Dedifferentiated amniotic fluid mesenchymal stem cell (primary cell): ENCODE measurements around the gene LYRM4.

ENCODE experiments used
- DNase-seq: peaks from one replicate; pipeline ENCODE4 v3.0.0-alpha.2; 2016; ENCODE audit errors: extremely low spot score

The LYRM4 gene

DNA sequence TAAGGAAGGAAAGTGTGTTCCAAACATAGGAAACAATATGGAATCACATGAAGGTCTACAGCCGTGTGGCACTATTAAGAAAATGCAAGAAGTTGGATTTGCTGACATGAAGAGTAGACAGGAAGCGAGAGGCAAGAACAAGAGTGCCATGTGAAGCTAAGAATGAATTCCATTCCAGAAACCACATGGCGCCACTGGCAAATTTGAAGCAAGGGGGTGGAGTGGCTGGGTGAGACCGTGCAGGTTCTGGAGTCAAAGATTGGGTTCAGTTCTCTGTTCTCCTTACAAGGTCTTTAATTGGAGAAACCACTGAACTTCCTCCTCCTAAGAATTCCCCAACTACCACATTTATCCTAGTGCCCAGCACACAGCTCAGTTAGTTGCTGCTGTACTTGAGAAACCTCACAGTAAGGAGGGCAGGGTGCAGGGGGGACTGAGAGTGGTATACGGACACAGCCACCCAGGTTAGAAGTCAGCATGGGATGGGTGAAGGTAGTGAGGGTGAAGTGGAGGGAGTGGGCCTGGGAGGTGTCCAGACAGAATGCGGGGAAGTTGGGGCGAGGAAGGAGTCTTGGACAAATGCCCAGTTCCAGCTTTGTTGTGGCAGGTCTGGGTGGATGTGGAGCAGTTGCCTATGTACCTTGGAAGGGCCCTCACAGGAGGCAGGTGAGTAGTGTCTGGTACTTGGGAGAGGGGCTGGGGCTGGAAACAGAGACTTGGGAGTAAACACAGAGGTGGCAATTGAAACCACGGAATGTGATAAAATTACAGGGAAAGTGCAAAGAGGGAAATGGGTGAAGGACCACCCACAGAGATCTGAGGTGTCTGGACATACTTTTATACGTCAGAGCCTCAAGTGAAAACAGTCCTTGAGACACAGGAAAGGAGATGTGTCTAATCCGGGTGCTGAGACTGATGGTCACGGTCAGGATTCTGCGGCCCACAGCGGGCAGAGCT, 14.3 kb downstream of the LYRM4 start:
- no peak for DNase-seq

DNA sequence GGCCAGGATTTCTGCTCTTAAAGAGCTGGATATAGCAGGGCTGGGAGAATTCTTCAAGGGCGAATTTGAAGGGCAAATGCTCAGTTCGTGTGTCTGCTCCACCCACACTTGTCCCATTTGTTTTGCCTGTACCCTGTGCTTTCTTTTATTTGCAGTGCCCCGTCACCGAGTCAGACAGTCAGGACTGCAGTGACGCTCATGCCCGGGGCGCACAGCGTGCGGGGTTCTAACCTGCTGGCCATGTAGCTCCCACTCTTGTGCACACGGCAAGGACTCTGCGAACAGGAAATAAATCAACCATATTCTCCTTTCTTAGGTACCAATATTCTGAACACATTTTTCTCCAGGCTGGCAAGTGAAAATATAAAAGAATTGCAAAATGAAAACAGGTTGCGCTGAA, 17.7 kb downstream of the LYRM4 start:
- no peak for DNase-seq

DNA sequence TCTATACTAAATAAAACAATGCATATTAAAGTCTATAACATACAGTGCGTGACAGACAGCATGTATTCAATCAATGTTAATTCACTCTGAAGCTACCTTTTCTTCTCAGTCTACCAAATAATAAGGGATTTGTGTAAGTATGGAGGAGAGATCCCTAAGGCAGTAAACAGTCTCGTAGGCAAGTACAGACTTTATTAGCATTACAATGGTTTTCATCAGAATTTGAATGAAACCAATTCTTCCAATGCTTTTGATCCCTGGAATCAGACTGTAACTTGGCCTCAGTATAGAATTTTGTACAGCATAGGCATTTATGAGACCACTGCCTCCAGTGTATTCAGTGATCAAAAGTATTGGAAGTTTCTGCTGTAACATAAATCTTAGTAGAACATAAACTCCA, 19.5 kb downstream of the LYRM4 start:
- DNase-seq: no peak

DNA sequence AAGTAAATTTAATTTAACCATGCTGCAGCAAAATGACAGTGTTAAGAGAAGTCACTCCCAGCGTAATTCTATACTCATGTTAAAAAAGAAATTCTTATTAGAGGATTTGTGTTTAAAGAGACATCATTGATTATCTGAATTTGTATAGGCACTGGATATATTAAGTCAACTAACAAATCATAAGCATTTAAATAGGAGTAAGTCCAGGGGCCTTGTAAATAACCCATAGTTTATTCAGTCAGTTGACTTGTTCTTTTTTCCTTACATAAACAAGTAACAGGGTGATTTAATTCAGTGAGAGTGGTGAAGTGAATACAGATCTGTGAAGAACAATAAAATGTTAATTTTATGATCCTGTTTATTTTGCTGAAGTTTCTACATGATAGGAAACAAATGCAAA, 22.4 kb downstream of the LYRM4 start:
- no peak for DNase-seq

DNA sequence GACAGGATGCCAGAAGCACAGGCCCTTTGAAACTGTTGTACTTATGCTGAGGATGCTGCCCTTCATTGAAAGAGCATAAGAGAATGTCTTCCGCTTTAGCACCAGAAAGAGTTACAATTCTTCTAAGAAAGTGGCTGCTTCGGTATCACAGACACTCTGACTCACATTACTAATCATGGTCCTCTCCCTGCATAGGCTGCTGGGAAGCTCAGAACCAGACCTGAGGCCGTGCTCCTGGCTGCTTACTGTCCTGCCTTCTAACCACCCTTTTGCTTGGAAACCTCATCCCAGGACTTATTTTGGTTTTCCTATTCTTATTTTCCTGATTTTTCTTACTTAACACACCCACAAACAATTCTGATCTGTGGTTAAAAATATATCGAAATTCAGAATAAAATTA, 22.9 kb downstream of the LYRM4 start:
- DNase-seq: no peak

DNA sequence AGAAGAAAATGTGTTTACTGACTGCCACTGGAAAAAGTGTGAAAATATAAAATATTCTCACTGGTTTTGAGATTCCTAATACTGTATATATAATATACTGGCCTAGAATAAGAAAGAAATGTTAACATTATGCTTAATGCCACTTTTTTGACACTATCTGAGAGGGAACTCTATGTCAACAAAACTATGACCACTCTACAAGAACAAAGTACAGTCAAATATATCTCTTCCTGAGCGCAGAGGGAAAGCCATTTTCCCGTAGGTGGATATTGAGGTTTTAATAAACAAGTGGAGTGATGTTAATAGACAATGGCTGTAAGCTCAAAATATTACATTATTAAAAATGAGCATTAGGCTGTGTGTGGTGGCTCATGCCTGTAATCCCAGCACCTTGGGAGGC, 24.9 kb downstream of the LYRM4 start:
- DNase-seq: no peak

DNA sequence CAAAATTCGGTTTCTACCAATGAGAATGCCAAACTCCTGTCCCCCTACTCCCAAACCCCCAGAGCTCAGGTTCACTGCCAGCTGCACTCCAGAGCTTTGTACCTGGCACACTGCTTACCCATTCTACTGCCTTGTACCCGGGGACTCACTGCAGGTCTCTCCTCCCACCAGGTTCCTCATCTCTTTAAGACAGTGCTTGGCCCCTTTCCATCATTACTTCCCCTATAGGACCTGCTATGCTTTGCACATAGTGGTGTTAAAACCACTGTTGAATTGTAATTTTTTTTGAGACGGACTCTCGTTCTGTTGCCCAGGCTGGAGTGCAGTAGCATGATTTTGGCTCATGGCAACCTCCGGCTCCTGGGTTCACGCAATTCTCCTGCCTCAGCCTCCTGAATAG, 25.9 kb downstream of the LYRM4 start:
- no peak for DNase-seq

DNA sequence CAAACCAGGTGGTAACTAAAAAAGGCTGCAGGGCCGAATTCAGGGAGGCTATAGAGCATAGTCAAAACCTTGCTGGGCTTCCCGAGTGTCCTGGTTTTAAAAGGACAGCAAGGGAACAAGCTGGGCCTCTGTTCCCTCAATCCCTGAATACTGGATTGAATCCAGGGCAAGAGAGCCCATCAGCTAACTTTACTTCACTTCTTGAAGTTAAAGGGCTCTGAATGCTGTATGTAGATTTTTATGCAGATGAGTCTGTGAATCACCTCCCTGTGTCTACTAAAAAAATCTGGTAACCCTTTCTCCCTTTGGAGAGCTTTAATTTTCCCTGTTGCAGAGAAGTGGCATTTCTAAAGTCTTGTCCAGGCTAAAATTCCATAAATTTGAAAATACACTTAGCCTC, 29.5 kb downstream of the LYRM4 start:
- no peak for DNase-seq

DNA sequence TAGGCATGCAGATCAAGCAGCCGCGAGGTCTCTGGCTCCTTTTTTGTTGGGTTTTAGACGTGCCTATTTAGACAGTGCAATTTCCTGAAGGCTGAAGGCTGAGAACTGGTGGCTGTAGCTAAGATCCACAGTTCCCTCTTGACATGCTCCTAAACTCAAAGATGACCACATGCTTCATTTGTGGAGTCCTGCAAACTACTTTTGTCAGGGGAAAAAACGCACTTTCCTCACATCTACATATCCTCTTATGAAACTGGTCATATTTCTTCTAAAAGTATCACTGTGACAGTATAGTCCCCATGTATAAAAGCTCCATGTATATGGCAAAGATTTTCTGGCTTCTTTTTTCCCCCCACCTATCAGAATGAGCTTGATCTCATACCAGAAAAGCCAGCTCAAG, 30.7 kb downstream of the LYRM4 start:
- DNase-seq: no peak

DNA sequence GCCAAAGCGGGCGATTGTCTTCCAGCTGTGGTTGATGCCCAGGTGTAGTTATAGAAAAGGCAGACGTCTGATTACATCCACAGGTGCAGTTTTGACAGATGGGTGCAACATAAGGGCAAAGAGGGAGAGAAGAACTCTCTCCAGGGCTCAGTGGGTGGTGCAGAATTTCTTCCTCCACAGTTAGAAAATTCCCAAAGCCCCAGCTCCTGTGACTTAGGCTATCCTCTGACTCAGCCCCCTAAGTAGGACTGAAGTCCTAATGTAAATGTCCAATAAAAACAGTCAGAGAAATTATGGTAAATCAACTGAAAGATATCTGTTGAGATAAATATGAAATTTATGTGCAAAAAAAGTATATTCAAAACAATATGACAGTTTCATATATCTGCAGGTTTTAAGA, 31.4 kb downstream of the LYRM4 start:
- DNase-seq: no peak

DNA sequence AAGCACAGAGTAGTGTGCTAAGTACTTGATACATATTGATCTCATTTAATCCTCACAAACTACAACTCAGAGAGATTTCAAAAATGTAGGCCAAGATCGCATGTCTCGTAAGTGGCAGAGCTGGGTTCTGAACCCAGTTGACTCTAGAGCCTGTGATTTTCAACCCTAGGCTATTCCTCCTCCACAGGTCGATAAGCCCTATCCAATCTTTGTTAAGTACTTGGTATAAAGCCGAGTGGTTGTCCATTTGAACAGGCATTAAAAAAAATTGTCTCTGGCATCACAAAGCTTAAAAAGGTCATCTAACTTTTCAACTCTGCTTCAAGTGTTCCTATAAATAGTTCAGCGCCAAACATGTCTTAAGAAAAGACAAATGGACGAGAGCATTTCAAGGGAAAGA, 37.4 kb downstream of the LYRM4 start:
- no peak for DNase-seq

DNA sequence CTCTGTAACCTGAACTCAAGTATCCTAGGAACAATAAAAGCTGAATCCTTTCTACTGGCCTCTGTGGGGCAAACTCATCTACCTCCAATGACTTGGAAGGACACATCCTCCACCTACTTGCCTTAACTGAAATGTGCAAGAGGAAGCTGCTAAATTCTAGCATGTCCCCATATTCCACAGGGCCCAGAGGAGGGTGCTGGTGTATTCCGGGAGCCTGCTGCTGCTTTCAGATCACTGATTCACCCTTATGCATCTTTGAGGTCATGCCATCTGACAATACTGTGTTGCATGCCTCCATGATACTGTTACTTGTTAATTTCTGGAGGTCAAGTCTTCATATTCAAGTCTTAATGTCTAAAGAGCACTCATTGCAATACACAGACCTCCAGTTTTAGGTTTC, 40.3 kb downstream of the LYRM4 start:
- no peak for DNase-seq

DNA sequence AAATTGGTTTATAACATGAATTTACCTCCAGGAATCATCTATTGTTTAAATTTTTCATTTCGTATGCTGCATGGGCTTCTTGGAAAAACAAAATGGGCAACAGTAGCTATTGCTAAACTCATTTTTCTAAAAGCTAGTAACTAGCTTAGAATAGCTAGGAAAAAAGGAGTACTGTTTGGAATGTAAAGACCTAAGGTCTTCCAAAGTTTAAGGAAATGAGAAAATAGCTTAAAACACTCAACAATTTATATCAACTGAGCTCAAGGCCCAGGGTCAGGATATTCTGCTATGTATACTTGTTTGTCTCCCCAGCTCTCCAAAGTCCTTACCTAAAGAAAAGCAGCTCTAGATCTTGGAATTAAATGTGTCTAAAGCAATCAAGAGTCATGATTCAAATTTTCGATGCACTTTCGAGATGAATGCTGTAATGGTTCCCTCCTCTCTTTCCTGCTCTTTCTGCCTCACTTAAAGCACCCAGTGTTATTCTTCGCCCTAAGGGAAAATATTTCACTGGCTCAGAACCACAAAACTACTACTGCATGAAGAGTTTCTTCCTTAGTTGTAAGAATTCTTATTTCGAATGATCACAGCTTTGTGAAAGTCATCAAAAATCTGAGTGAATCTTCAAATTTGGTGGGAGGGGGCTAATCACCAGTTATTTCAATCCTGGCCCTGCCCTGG, 41.6 kb downstream of the LYRM4 start:
- DNase-seq: peak; percentile 49

DNA sequence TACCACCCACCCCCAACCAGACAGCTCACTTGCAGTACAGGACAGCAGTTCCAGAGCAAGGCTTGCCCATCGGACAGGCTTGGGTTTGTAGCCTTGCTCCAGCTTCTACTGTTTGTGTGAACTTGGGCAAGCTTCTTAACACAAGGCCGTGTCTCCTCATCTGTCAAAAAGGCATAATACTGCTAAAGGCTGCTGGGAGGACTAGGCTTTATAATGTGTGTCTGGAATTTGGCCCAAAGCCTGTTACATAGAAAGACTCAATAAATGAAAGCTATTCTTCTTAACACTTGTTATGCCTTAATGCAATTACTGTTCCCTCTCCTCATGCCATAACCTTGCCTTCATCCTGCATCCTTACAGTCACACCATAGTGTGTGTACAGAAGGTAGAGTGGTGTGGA, 43.4 kb downstream of the LYRM4 start:
- DNase-seq: no peak

DNA sequence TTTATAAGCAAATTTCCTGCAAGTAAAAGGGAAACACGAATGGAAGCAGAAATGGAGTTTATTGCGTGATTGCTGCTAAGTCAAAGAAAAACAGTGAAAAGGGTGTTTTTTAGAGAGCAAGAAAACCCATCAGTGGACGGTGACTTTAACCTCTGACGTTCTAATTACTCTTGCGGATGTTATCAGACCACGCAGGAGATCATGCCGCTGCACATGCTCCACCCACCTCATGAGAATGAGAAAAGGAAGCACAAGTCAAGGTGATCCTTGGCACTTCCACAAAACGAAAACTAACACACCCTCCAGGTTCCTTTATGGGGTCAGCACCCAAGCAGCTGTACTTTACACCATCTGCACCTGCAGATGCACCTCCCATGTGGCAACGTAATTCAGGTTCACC, 45.0 kb downstream of the LYRM4 start:
- DNase-seq: no peak

DNA sequence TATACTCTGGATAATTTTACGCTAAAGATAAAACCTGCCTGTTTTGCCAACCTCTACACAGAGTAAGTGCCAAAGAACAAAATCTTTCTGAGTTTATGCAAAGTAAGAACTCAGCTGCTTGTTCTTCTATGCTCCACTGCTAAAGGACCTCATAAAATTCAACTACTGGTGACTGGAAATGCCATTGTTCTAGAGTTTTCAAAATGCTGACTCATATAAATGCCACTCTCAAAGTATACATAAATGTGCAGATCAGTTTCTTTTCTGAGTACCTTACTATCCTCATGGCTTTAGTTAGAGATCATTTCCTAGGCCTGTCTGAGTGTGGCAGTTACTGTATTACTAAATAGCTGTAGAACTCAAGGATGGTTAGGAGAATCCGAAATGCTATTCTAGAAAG, 45.6 kb downstream of the LYRM4 start:
- DNase-seq: no peak

DNA sequence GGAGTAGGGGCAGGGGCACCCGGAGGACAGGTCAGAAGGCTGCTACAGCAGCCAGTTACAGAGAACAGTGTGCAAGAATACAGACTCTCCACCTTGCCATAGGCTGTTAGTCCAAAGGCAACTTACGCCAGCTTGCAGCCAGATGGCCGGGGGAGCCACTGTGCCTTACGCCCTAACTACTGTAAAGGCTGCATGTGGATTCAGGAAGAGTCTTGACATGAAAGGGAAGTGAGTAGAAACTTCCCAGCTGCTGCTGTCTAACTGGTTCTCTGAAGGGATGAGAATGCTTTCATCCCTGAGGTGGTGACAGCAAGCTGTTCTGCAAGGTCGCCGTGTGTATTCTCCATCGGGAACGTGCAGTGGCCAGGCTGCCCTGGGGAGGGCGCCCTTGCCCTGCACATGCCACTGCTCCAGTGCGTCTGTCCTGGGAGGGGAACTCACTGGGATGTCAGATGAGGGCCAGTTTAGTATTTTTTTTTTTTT, 46.1 kb downstream of the LYRM4 start:
- DNase-seq: no peak

DNA sequence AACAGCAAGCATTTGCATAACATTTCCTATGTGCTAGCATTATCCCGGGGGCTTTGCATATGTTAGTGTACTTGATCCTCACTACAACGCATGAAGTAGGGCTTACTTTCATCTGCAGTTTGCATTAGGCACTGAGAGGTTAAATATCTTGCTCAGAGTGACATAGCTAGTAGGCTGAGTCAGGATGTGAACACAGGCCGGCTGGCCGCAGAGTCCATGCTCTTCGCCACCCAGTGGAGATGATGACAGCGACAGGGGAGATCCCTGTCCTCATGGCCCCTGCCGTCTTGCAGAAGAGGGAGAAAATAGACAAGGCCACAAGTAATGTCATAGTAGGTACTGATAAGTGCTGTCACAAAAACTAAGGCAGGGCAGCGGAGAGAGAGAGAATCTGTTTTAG, 46.9 kb downstream of the LYRM4 start:
- no peak for DNase-seq

DNA sequence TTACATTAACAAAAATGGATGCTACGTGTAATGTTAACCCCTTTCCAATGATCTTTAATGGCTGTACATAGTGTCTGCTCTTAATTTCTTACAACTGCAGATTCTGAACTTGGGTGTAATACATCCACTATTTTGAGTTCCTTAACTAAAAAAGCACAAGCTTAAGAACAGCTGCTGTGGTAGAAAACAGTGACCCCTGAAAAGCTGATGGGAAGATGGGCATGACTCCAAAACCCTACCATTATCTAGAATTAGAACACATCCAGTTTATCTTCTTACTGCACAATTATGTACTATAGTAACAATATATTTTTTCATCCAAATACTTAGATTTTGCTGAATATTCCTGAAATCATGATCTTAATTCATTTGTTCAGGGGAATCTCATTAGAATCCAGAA, 49.3 kb downstream of the LYRM4 start:
- no peak for DNase-seq

DNA sequence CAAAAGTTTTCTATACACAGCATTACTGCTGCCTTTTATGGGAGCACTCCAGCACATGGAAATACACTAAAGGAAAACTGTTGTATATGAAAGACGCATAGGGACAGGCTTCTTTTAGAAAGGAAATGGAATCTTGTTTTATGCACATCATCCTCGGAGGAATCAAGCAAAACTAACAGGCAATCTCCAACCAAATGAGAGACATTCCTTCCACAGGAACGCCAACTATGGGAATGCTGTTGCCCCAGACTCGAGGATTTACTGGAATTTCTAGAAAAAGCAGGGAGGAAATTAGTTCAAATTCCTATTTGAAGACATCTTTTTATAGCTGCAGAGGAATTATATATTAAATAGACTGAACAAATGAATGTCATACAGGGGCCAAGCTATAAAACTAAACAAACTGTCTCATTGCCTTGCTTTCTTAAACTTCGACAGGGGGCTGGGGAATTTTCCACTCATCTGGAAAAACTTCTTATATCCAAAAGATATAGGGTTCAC, 52.2 kb downstream of the LYRM4 start:
- DNase-seq: peak; percentile 46

DNA sequence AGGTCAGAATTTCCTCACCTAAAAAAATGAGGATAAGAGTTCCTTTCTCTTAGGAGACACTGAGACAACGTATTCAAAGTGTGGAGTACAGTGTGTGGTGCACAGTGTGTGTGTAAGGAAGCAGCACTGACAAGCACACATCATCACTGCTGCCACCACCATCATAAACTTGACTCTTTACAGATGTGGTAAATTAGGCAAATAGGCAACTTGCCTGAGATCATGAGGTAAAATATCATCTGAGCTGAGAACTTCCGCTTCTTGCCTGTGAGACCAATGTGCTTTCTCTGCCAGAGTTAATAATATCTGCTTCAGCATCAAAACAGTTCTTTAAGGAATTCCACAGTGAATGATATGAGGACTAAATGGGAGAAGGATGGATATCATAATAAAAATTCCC, 52.7 kb downstream of the LYRM4 start:
- peak; percentile 61 for DNase-seq

DNA sequence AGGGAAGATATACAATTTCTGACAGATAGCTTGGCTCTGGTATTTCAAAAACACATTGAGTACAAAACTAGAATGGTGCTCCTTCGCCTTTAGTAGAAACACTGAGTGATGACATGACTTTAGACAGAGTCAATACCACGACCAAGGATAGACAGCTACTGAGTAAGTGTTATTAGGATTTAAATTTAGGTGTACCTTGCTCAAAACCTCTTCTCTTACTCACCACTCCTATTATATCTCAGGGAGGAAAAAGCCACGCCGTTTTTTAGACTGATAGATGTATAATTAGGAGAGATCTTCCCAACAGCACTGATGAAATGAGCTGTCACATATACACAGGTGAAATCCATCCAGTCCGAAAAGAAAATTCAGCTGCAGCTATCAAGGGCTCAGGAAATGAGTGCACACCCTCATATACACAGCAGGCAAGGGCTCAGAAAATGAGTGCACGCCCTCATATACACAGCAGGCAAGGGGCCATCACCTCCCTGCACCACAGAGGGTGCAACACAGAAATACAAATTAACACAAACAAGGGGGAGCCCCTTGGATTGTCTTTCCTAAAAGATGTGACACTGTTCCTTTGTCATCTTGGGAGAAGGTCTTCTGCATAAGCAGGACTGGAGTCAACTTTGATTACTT, 53.7 kb downstream of the LYRM4 start:
- DNase-seq: no peak
